GM18858 (cell line): ENCODE measurements around the gene ZNF593.

Experiments
- ATAC-seq: cut with Tn5 transposase; IDR thresholded peaks from one replicate; pipeline ENCODE4 v1.9.1; 2021; ENCODE audit not compliant: unreplicated experiment

ZNF593 gene

DNA sequence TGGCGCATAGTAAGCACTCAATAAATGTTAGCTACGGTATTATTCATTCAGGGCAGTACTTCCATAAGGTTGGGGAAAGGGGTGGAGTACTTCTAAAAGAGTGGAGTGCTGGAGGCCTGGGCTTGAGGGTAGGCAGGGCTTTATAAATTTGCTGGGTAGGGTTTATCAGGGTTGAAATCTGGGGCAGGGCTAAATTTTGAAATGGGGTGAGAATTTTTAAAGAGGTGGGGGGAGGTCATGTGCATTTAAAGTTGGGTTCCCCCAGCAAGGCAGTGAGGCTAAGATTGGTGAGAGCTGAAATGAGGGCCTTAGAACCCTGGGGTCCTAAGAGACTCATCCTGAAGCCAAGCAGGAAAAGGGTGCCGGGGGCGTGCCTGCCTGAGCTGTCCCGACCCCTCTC, 30.7 kb downstream of the ZNF593 start:
- no peak for ATAC-seq

DNA sequence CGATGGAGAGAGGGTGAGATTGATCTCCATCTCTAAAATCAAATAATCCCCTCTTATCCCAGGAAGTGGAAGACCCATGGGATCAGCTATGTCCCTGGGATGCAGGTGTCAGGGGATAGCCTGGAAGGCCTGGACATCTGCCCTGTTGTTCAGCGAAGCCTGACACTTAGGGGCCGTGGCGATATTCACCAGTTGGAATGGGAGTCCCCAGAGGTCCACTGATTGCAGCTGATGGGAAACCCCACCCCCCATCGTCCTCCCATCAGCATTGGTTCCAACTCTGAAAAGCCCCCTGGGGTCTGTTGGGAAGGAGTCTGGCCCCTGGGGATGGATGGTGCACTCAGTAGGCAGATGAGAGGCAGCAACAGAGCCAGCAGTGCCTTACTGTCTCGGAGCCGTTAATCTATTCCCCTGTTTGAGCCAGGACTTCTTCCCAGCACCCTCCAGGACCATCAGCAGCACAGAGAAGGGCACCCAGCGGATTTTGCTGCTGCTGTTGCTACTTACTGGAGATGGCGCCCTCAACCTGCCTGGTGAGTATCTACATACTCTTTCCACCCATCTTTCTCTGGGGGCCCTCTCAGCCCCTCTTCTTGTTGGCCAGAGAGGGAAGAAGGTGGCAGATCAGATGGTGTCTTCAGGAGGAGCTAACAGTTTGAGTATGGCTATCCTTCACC, 34.1 kb downstream of the ZNF593 start:
- ATAC-seq, result no peak

DNA sequence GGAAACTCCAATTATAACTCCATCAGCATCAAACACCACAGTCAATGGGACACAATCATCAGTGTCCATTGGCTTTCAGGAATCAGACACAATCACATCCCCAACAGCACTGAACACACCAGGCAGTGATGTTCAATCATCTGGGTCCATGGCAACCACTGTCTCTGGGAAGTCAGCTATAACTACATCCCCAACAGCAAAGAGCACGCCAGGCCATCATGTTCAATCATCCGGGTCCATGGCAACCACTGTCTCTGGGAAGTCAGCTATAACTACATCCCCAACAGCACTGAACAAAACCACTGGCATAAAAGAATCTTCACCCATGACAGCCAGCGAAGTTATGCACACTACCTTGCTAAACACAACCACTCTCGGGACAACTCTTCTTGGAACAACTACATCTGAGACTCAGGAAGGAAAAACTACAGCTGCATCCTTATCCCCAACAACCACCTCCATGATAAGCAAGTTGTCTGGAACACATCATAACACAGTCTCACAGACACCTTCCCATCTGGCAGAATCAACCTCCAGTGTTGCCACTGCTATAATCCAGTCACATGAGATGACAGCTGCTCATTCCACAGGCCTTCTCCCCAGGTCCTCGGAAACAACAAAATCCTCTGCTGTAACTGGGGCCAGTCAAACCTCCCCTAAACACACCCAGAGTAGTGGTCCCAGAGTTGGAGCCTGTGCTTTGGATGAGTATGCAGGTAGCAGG, 40.6 kb downstream of the ZNF593 start:
- ATAC-seq, result no peak

DNA sequence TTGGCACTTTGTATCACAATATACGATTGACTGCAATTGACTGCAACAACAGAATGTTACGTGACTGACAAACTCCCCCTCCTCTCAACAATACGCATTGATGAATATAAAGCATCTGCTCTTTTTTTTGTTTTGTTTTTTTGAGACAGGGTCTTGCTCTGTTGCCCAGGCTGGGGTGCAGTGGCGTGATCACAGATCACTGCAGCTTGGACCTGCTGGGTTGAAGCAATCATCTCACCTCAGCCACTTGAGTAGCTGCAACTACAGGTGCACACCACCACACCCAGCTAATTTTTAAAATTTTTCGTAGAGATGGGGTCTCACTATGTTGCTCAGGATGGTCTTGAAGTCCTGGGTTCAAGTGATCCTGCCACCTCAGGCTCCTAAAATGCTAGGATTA, 43.0 kb downstream of the ZNF593 start:
- no peak for ATAC-seq

DNA sequence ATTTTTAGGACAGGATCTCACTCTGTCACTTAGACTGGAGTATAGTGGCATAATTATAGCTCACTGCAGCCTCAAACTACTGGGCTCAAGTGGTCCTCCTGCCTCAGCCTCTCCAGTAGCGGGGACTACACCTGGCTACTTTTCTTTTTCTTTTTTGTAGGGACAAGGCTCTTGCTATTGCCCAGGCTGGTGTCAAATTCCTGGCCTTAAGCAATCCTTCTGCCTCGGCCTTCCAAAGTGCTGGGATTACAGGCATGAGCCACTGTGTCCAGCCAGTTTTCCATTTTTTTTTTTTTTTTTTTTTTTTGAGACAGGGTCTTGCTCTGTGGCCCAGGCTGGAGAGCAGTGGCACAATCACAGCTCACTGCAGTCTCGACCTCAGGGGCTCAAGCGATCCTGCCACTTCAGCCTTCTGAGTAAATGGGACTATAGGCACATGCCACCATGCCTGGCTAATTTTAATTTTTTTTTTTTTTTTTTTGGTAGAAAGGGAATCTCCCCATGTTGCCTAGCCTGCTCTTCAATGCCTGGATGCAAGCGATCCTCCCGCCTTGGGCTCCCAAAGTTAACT, 43.7 kb downstream of the ZNF593 start:
- no peak for ATAC-seq

DNA sequence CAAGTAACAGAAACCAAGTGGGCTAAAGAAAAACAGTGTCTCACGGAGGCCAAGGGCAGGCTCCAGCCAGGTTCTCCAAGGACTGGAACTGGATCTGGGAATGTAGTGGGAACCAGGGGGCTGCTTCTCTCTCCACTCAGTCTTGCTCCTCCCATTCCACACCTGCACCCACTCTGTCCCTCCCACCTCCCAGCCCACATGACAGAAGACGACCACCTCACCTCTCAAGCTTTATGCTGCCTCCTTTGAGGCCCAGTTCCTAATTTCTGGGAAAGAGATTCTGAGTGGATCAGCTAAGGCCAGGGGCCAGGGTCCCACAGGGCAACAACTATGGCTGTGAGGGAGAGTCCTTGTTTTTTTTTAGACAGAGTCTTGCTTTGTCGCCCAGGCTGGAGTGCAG, 45.5 kb downstream of the ZNF593 start:
- no peak for ATAC-seq

DNA sequence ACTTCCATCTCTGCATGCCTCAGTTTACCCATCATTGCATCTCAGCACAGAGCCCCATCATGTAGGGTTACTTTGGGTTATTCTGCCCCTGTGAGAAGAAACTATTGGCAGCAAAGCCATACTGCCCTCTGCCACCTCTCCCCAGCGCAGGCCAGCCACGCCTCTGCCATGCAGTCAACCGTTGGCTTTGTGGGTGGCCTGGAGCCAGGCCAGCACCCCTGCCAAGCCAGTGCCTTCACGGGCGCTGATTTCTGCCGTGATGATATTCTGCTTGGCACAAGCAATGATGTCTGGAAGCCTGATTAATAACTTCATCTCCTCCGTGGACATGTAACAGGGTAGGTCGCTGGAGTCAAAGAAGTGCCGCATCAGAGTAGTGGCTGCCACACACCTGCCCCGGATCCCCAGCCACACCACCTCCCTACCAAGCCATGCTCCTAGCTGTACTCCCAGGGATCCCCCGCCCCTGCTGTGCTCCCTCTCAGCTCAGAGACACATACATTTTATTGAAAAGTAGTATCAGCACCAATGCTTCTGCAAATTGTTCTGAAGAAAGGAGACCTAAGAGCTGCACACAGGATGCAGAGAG, 49.3 kb downstream of the ZNF593 start:
- ATAC-seq, result no peak
